DOHH2 (cell line): ENCODE measurements around the gene SNCB.

Source experiments
- H3F3A ChIP-seq: fragments of 200-600 bp; sonication (generic), shearing (Covaris generic); 2 replicates; pipeline ENCODE4 v1.6.0; 2016; ENCODE audit warnings: antibody characterized with exemption, mild to moderate bottlenecking; ENCODE audit not compliant: control insufficient read depth, insufficient read depth
- H3K27ac ChIP-seq: fragments of 200-600 bp; sonication (generic); 2 replicates; pipeline ENCODE4 v1.5.1; 2014; ENCODE audit warnings: low read depth, mild to moderate bottlenecking, low read length, moderate library complexity
- H3K27me3 ChIP-seq: fragments of 200-600 bp; sonication (generic); 2 replicates; pipeline ENCODE4 v1.6.1; 2014; ENCODE audit warnings: mild to moderate bottlenecking, low read length, mixed read lengths; ENCODE audit not compliant: control insufficient read depth
- H3K36me3 ChIP-seq: fragments of 200-600 bp; sonication (generic); 2 replicates; pipeline ENCODE4 v1.6.1; 2014; ENCODE audit warnings: mild to moderate bottlenecking, low read length, moderate library complexity, mixed read lengths; ENCODE audit not compliant: control insufficient read depth
- H3K4me1 ChIP-seq: fragments of 200-600 bp; sonication (generic); 2 replicates; pipeline ENCODE4 v1.6.1; 2014; ENCODE audit warnings: mild to moderate bottlenecking, low read length, mixed read lengths; ENCODE audit not compliant: control insufficient read depth
- H3K4me2 ChIP-seq: fragments of 200-600 bp; sonication (generic); 2 replicates; pipeline ENCODE4 v1.6.0; 2014; ENCODE audit warnings: mild to moderate bottlenecking, low read length, moderate library complexity
- H3K4me3 ChIP-seq: fragments of 200-600 bp; sonication (generic); 2 replicates; pipeline ENCODE4 v1.5.1; 2014; ENCODE audit warnings: mild to moderate bottlenecking, low read length, mixed read lengths
- H3K79me2 ChIP-seq: fragments of 200-600 bp; sonication (generic); 2 replicates; pipeline ENCODE4 v1.6.1; 2014; ENCODE audit warnings: mild to moderate bottlenecking, low read length, mixed read lengths; ENCODE audit not compliant: control insufficient read depth
- H3K9me2 ChIP-seq: fragments of 200-600 bp; sonication (generic); replicated peaks from 2 replicates; pipeline ENCODE4 v1.6.1; 2014; ENCODE audit warnings: mild to moderate bottlenecking, low read length, mixed read lengths; ENCODE audit not compliant: control insufficient read depth
- H3K9me3 ChIP-seq: fragments of 200-600 bp; sonication (generic); 2 replicates; pipeline ENCODE4 v1.6.1; 2014; ENCODE audit warnings: antibody characterized with exemption, low read length, mixed read lengths; ENCODE audit not compliant: control insufficient read depth, insufficient read depth
- H4K20me1 ChIP-seq: fragments of 200-600 bp; sonication (generic); 2 replicates; pipeline ENCODE4 v1.6.0; 2014; ENCODE audit warnings: low read depth, mild to moderate bottlenecking, antibody characterized with exemption, low read length, moderate library complexity; ENCODE audit not compliant: control insufficient read depth, insufficient read depth
- EZH2phosphoT487 ChIP-seq: fragments of 200-600 bp; sonication (generic); IDR thresholded peaks from 2 replicates; pipeline ENCODE4 v1.6.1; 2017; ENCODE audit warnings: borderline replicate concordance, mild to moderate bottlenecking, antibody characterized with exemption, low read length, moderate library complexity, mixed read lengths
- TF ChIP-seq, protein P1 (sequence below): fragments of 200-600 bp; sonication (generic); IDR thresholded peaks from one replicate; pipeline ENCODE4 v1.5.1; 2014; ENCODE audit warnings: antibody characterized with exemption, mild to moderate bottlenecking, low read depth, low read length; ENCODE audit not compliant: poor library complexity, severe bottlenecking

The SNCB gene

DNA sequence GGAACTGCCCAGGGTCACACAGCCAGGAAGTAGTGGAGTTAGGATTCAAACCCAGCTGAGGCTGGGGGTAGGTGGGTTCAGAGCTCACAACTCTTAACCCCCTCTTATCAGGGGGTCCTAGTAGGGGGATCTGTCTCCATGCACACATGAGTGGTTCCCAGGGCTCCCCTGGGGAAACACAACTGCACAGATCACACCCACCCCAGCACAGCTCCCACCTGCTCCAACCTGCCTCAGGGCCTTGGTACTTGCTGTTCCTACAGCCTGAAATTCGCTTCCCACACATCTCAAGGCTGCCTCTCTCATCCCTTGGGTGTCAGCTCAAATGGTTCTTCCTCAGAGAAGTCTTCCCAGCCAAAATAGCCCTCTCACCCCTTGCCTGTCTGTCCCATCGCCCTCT lies 4.8 kb downstream of the SNCB start:
- Histone ChIP-seq H3K79me2 (no peaks in the 10 kb centered on the region), H3K4me1 (peaks cover 48% of the 10 kb centered on the region), H3K27ac (no peak overlapping the region), H3K4me3 (no peak overlapping the region), H3K9me2 (no peaks in the 10 kb centered on the region), H3F3A (0 out of 2 replicates have a peak, but pooled peaks cover 2% of the 10 kb centered on the region), H3K36me3 (no peaks in the 10 kb centered on the region), H3K27me3 (peaks cover 8% of the 10 kb centered on the region), H4K20me1 (no peaks in the 10 kb centered on the region), H3K9me3 (no peaks in the 10 kb centered on the region), H3K4me2 (no peak overlapping the region)
- TF ChIP-seq EZH2phosphoT487, result no peak
- TF ChIP-seq, protein P1, sequence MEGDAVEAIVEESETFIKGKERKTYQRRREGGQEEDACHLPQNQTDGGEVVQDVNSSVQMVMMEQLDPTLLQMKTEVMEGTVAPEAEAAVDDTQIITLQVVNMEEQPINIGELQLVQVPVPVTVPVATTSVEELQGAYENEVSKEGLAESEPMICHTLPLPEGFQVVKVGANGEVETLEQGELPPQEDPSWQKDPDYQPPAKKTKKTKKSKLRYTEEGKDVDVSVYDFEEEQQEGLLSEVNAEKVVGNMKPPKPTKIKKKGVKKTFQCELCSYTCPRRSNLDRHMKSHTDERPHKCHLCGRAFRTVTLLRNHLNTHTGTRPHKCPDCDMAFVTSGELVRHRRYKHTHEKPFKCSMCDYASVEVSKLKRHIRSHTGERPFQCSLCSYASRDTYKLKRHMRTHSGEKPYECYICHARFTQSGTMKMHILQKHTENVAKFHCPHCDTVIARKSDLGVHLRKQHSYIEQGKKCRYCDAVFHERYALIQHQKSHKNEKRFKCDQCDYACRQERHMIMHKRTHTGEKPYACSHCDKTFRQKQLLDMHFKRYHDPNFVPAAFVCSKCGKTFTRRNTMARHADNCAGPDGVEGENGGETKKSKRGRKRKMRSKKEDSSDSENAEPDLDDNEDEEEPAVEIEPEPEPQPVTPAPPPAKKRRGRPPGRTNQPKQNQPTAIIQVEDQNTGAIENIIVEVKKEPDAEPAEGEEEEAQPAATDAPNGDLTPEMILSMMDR, result no peak

DNA sequence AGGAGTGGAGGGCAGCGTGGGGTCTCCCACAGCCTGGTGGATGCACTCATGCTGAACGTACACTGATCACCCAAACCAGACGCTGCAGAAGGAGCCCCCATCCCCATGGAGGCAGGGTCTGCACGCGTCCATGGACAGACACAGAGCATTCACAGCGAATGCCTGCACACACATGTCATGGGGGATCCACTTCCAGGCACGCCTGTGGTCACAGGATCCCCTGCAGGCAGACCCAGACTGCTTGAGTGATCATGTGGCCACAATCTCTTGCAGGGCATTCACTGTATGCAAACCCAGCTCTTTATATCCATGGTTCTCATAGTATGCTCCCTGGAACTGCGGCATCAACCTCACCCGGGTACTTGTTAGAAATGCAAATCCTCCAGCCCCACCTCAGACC lies 5.4 kb downstream of the SNCB start:
- TF ChIP-seq, protein P1, result no peak
- no peak for TF ChIP-seq EZH2phosphoT487

DNA sequence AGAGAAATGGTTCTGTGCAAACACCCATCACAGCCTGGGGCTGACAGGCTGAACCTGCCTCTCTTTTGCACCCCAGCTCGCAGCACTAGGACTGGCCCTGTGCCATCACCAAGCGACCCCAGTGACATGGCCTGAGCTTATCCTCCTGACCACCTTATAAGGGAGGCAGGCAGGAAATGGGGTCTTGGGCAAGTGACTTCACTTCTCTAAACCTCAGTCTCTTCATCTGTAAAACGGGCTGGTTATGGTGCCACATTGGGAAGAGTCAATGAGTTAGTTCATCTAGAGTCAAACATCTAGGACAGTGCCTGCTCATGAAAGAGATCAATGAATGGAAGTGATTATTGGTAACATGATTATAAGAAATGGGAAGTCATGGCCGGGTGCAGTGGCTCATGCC lies 6.2 kb downstream of the SNCB start:
- Histone ChIP-seq H3K4me3 (no peak overlapping the region), H3F3A (0 out of 2 replicates have a peak, but pooled peaks cover 2% of the 10 kb centered on the region), H3K9me2 (no peaks in the 10 kb centered on the region), H4K20me1 (no peaks in the 10 kb centered on the region), H3K4me2 (no peak overlapping the region), H3K36me3 (no peaks in the 10 kb centered on the region), H3K9me3 (no peaks in the 10 kb centered on the region), H3K79me2 (no peaks in the 10 kb centered on the region), H3K27ac (no peak overlapping the region), H3K27me3 (no peaks in the 10 kb centered on the region), H3K4me1 (peaks cover 37% of the 10 kb centered on the region)
- TF ChIP-seq EZH2phosphoT487, result no peak
- TF ChIP-seq, protein P1, result no peak

More for the DNA sequence above, 5.4 kb downstream of the SNCB start:
- Histone ChIP-seq H3K27me3 (peaks cover 6% of the 10 kb centered on the region), H3K4me1 (peaks cover 45% of the 10 kb centered on the region), H3K27ac (no peak overlapping the region), H3K4me2 (no peak overlapping the region), H3K36me3 (no peaks in the 10 kb centered on the region), H3K9me2 (no peaks in the 10 kb centered on the region), H3K9me3 (no peaks in the 10 kb centered on the region), H3F3A (0 out of 2 replicates have a peak, but pooled peaks cover 2% of the 10 kb centered on the region), H4K20me1 (no peaks in the 10 kb centered on the region), H3K79me2 (no peaks in the 10 kb centered on the region), H3K4me3 (no peak overlapping the region)

DNA sequence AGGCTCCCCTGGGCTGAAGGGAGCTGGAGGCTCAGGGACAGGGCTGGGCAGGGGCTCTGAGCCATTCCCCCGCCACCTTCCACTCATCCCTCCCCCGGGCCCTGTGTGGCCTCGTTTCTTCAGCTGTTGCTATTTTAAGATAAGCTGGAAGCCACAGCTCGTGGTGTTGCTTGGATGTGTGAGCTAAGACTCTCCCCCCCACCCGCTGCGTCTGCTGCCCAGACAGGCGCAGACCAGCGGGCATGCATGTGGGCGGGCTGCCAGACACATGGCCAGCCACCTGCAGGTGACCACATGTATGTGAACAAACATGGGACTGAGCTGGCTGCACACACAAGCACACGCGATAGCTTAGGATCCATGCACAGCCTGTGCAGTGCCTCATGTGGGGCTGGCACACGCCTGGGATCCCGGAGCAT lies 8.7 kb downstream of the SNCB start:
- H3K4me3 ChIP-seq, result no peak overlapping the region
- no peak overlapping the region for H3K27ac ChIP-seq
- no peaks in the 10 kb centered on the region for H3K36me3 ChIP-seq
- H3K4me2 ChIP-seq, result no peak overlapping the region
- H3K79me2 ChIP-seq, result no peaks in the 10 kb centered on the region
- no peak for TF ChIP-seq EZH2phosphoT487
- TF ChIP-seq, protein P1, result no peak
- H3K9me2 ChIP-seq, result no peaks in the 10 kb centered on the region
- peaks cover 8% of the 10 kb centered on the region; the same call in 1 of the 2 replicates for H3K27me3 ChIP-seq
- no peaks in the 10 kb centered on the region for H3K9me3 ChIP-seq
- H3K4me1 ChIP-seq, result peaks cover 13% of the 10 kb centered on the region
- H3F3A ChIP-seq, result 0 out of 2 replicates have a peak, but pooled peaks cover 2% of the 10 kb centered on the region
- no peaks in the 10 kb centered on the region for H4K20me1 ChIP-seq
